Right lobe of liver (tissue), 4 donors: ENCODE measurements around the gene MYO7A.

ENCODE experiments used
- POLR2A ChIP-seq: fragments of 450-650 bp; IDR thresholded peaks from one replicate; pipeline ENCODE4 v1.6.1; 2017; ENCODE audit warnings: antibody characterized with exemption, mild to moderate bottlenecking
- TF ChIP-seq, protein P1 (sequence below), 4 donors: fragments of 200-600 bp in 3 of 4; fragments of 450-650 bp in 1 of 4; IDR thresholded peaks; one replicate each; pipeline versions ENCODE4 v1.5.1 to v1.8.0; 2016 to 2022; ENCODE audit warnings: antibody characterized with exemption in 4 of 4, mild to moderate bottlenecking in 2 of 4
- donor health status: DM: no; HTN: no; CAD: no.
- donor health status: DM: no; HTN: no; CAD: no.
- donor health status: DM: no; HTN: yes; CAD: no.

DNA sequence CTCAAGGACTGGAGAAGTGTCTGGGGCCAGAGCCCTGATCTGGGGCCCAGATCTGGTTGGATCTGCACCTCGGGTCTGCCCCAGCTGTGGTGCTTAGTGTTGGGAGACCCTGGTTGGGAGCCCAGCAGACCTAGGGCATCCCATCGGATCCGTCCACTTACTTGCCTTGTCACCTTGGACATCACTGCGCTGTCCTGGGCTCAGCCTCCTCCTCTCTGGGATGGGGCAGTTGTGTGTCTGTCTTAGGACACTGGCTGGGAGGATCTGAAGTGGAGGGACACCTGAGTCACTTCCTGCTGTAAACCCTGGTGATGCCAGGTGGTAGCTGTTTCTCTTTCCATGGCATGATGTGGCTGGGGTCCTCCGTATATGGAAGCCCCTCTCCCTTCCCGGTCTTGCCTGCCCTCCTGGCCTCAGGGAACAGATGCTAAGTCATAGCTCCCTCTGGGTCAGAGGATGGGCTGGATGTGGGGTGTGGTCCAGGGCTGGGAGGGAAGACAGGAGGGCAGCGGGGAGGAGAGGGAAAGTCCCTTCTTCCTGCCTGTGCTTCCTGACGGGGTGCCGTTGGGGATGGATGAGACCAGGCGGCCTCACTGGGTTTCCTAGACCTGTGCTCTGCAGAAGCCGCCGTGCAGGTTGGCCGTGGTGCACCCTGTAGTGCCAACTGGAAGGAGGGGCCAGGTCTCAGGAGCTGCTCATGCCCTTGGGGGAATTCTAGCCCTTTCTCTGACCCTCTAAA lies 37.5 kb upstream of the MYO7A start:
- TF ChIP-seq POLR2A: no peak
- TF ChIP-seq, protein P1, sequence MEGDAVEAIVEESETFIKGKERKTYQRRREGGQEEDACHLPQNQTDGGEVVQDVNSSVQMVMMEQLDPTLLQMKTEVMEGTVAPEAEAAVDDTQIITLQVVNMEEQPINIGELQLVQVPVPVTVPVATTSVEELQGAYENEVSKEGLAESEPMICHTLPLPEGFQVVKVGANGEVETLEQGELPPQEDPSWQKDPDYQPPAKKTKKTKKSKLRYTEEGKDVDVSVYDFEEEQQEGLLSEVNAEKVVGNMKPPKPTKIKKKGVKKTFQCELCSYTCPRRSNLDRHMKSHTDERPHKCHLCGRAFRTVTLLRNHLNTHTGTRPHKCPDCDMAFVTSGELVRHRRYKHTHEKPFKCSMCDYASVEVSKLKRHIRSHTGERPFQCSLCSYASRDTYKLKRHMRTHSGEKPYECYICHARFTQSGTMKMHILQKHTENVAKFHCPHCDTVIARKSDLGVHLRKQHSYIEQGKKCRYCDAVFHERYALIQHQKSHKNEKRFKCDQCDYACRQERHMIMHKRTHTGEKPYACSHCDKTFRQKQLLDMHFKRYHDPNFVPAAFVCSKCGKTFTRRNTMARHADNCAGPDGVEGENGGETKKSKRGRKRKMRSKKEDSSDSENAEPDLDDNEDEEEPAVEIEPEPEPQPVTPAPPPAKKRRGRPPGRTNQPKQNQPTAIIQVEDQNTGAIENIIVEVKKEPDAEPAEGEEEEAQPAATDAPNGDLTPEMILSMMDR (IDR thresholded peaks at IDR 0.05): no peak
